Sigmoid colon (tissue), 7 donors: ENCODE measurements around the gene ZNF335. TPM values are rescaled to one million over a fixed set of nuclear protein-coding genes. Genes with fewer than 3 reads are reported as not detected.
"Not testable (repeated sequence)": the region's sequence is repeated elsewhere in the genome, so short reads cannot be mapped to it uniquely, and the experiment has no call there.

Source experiments
- DNase-seq: peaks from one replicate; pipeline ENCODE4 v3.0.0-alpha.2; 2019
- H3K27ac ChIP-seq, 4 donors: fragments of 200-600 bp; sonication (generic); one replicate each; pipeline ENCODE4 v1.5.1; 2016 to 2019; ENCODE audit warnings: mild to moderate bottlenecking in 1 of 4
- H3K27me3 ChIP-seq, 3 donors: fragments of 200-600 bp; sonication (generic); one replicate each; pipeline ENCODE4 v1.5.1; 2019; ENCODE audit warnings: mild to moderate bottlenecking in 1 of 3
- H3K36me3 ChIP-seq, 4 donors: fragments of 200-600 bp; sonication (generic); one replicate each; pipeline ENCODE4 v1.5.1; 2016 to 2019
- H3K4me1 ChIP-seq, 4 donors: fragments of 200-600 bp; sonication (generic); one replicate each; pipeline ENCODE4 v1.5.1; 2017 to 2019
- H3K4me3 ChIP-seq, 4 donors: fragments of 200-600 bp; sonication (generic); one replicate each; pipeline ENCODE4 v1.5.1; 2017 to 2019; ENCODE audit warnings: mild to moderate bottlenecking in 2 of 4, moderate library complexity in 1 of 4
- H3K9me3 ChIP-seq, 4 donors: fragments of 200-600 bp in 3 of 4; sonication (generic) in 3 of 4; one replicate each; pipeline versions ENCODE4 v1.5.1 to v1.6.1; 2013 to 2019
- CTCF ChIP-seq, 4 experiments: fragments of 450-650 bp in 3 of 4; fragments of 200-600 bp in 1 of 4; IDR thresholded peaks; one replicate each; pipeline ENCODE4 v1.5.1; 2016 to 2019; ENCODE audit warnings: antibody characterized with exemption in 4 of 4, mild to moderate bottlenecking in 3 of 4, moderate library complexity in 2 of 4
- EP300 ChIP-seq, 4 donors: sonication (generic); formaldehyde crosslinking; IDR thresholded peaks; one replicate each; pipeline ENCODE4 v1.6.1; 2017; ENCODE audit warnings: antibody characterized with exemption in 4 of 4
- POLR2A ChIP-seq, 2 donors: fragments of 450-650 bp; IDR thresholded peaks; one replicate each; pipeline ENCODE4 v1.6.1; 2016; ENCODE audit warnings: antibody characterized with exemption in 2 of 2, mild to moderate bottlenecking in 2 of 2, moderate library complexity in 2 of 2
- POLR2AphosphoS5 ChIP-seq, 4 donors: sonication (generic); formaldehyde crosslinking; IDR thresholded peaks; one replicate each; pipeline ENCODE4 v1.6.1; 2017; ENCODE audit warnings: antibody characterized with exemption in 4 of 4
- WGBS, 2 donors: extraction: QIAGEN DNeasy Blood & Tissue Kit; methylation state at CpG; one replicate each; pipeline ENCODE4 v1.1.7; 2013; 5-methylcytosine and 5-hydroxymethylcytosine counted together
- intact Hi-C: fragments of 100-400 bp; cut with DNase I; formaldehyde crosslinking; loops from one replicate; pipeline ENCODE4 v1.15.1; 2023
- polyA plus RNA-seq, 3 donors: library from polyadenylated mRNA; stranded (reverse); fragments of 200-250 nt; gene quantifications; one replicate each; pipeline ENCODE4 v1.2.3, GENCODE V29; 2013
- total RNA-seq, 4 donors: library from RNA; depleted of rRNA; stranded (reverse); fragments of >200 nt; gene quantifications; one replicate each; pipeline ENCODE4 v1.1.0, GENCODE V29; 2016
- donor health status: healthy with polysubstance abuse.
- donor health status: Bipolar disorder and iron deficiency.
- donor health status: healthy.

The ZNF335 gene
- total and polyA plus RNA-seq, 7 donors = 5.4 to 24.4 (median 12.5) TPM

DNA sequence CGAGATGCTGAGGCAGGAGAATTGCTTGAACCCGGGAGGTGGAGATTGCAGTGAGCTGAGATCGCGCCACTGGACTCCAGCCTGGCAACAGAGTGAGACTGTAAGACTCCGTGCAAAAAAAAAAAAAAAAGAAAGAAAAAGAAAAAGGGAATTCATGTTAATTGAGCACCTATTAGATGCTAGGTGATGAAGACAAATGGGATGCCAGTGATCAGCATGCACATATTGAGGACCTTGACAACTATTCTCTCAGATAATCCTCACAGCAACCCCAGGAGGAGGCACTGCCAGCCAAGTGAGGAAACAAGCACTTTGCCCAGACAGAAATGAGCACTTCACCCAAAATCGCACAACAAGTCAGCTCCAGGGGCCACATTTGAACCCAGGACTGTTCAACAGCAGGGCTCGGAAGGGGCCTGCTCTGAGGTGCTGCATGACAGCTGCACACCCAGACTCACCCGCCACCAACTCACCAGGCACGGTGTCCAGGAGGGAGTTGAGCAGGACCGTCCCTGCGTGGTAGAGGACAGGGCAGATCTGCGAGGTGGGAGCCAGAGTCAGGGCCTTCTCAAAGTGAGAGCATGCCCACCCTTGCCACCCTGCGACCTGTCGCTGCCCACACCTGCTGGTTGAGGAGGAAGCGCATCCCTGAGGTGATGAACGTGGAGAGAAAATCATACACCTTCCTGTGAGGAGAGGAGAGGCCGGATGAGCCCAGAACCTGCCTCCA lies 64.6 kb downstream of the ZNF335 start:
- TF ChIP-seq POLR2A (IDR thresholded peaks at IDR 0.05) = no peak
- no peak for DNase-seq
- Histone ChIP-seq H3K9me3 (no peaks in the 10 kb centered on the region), H3K4me3 (no peak overlapping the region), H3K27ac (no peak overlapping the region), H3K27me3 (no peaks in the 10 kb centered on the region), H3K4me1 (peaks cover 0 to 14% (median 13%) of the 10 kb centered on the region in 4 donors), H3K36me3 (peaks cover 0 to 22% (median 6%) of the 10 kb centered on the region in 4 donors)
- intact Hi-C loops = no loop called here
- 93 to 95% methylated on average over 17 of the region's 17 CpGs for WGBS, 2 donors

DNA sequence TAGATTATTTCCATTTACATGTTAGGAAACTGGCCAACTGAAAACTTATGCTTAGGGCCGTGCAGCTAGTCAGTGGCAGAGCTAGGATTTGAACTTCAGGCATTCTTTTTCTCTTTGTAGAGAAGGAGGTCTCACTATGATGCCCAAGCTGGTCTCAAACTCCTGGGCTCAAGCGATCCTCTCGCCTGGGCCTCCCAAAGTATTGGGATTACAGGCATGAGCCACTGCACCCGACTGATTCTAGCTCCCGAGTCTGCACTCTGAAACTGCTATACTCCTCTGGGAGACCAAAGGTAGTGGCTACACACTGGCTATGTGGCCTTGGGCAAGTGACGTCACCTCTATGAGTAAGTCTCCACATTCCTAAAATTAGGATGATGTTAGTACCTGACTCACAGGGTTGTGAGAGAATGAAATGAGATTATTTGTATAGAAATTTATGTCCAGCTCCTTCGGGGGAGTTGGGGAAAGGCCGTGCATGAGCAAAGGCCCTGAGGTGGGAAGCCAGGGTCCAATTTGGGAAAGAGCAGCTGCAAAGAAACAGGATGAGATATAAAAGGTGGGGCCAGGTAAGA lies 66.4 kb downstream of the ZNF335 start:
- Histone ChIP-seq H3K27me3 (no peaks in the 10 kb centered on the region), H3K4me1 (no peaks in the 10 kb centered on the region), H3K9me3 (no peaks in the 10 kb centered on the region), H3K27ac (no peak overlapping the region), H3K36me3 (peaks cover 0 to 32% (median 6%) of the 10 kb centered on the region in 4 donors), H3K4me3 (no peak overlapping the region)
- 90 to 91% methylated on average over 8 of the region's 8 CpGs for WGBS, 2 donors
- no peak for TF ChIP-seq EP300 (IDR thresholded peaks at IDR 0.05)
- TF ChIP-seq CTCF (IDR thresholded peaks at IDR 0.05) = no peak
- TF ChIP-seq POLR2A (IDR thresholded peaks at IDR 0.05) = no peak
- intact Hi-C loops = no loop called here
- DNase-seq = no peak

GRCh38 chr20:45904583-45905504 lies 67.2 kb downstream of the ZNF335 start:
- intact Hi-C loops = no loop called here
- Histone ChIP-seq H3K27ac (no peak overlapping the region), H3K4me3 (no peak overlapping the region), H3K36me3 (peaks cover 0 to 38% (median 6%) of the 10 kb centered on the region in 4 donors), H3K27me3 (no peaks in the 10 kb centered on the region), H3K9me3 (no peaks in the 10 kb centered on the region), H3K4me1 (no peaks in the 10 kb centered on the region)
- no peak for DNase-seq
- no peak for TF ChIP-seq POLR2A (IDR thresholded peaks at IDR 0.05)
- TF ChIP-seq POLR2AphosphoS5 (IDR thresholded peaks at IDR 0.05) = no peak
- no peak for TF ChIP-seq CTCF (IDR thresholded peaks at IDR 0.05)
- TF ChIP-seq EP300 (IDR thresholded peaks at IDR 0.05) = no peak
- 78 to 81% methylated on average over 16 of the region's 16 CpGs for WGBS, 2 donors

- Histone ChIP-seq H3K27ac (no peak overlapping the region), H3K36me3 (peaks cover under 1 to 60% (median 4%) of the 10 kb centered on the region in 4 donors), H3K9me3 (no peaks in the 10 kb centered on the region), H3K27me3 (no peaks in the 10 kb centered on the region), H3K4me3 (no peak overlapping the region), H3K4me1 (no peaks in the 10 kb centered on the region)
- DNase-seq = no peak
- intact Hi-C loops = no loop called here
- TF ChIP-seq POLR2A (IDR thresholded peaks at IDR 0.05) = no peak
- TF ChIP-seq EP300 (IDR thresholded peaks at IDR 0.05) = no peak
- TF ChIP-seq POLR2AphosphoS5 (IDR thresholded peaks at IDR 0.05) = no peak
- no peak for TF ChIP-seq CTCF (IDR thresholded peaks at IDR 0.05)
- 92 to 93% methylated on average over 14 of the region's 14 CpGs for WGBS, 2 donors
Observed at GRCh38 chr20:45902199-45902701, 69.8 kb downstream of the ZNF335 start.

- H3K27ac ChIP-seq, H3K27me3 ChIP-seq, H3K9me3 ChIP-seq, H3K4me3 ChIP-seq, DNase-seq, intact Hi-C loops, H3K4me1 ChIP-seq: not testable (repeated sequence)
- peaks cover 8 to 68% (median 13%) of the 10 kb centered on the region in 4 donors for H3K36me3 ChIP-seq
- WGBS, 2 donors = 96% methylated on average over 6 of the region's 6 CpGs
Observed at GRCh38 chr20:45901332-45901731, 70.7 kb downstream of the ZNF335 start.
